Anterior cingulate cortex (tissue), 58 donors: ENCODE data around the gene NCR3LG1.
A peak's percentile ranks its signal among the peaks of the same experiment; 100 is the strongest.

ENCODE experiments used
- DNase-seq, 58 donors: peaks; one replicate each; lab custom pipeline; 2025; lab: John Stamatoyannopoulos, UW

NCR3LG1 gene

DNA sequence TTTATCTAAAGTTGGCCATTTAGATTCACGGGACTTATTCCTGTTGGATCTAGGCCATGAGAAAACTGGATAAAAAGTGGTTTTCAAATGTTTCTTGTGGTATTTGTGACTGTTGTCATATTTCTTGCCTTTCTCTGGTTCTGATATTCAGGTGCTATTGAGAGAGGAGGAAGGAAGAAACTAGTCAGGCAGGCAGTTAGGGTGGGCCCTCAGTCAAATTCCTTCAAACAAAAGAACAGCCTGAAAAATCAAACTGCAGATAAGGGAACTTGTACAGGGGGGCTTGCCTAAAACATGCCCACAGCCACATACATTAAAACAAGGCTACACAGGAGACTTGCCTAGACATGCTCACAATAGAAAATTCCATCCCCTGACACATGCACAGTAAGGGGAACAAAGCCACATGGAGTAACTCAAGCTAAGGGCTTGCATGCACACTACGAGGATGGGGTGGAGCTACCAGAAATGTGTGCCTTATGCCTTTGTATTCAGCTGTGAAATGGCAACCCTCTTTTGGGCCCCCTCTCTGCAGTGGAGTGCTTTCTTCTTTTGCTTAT, 18.2 kb downstream of the NCR3LG1 start:
- no peak for DNase-seq

DNA sequence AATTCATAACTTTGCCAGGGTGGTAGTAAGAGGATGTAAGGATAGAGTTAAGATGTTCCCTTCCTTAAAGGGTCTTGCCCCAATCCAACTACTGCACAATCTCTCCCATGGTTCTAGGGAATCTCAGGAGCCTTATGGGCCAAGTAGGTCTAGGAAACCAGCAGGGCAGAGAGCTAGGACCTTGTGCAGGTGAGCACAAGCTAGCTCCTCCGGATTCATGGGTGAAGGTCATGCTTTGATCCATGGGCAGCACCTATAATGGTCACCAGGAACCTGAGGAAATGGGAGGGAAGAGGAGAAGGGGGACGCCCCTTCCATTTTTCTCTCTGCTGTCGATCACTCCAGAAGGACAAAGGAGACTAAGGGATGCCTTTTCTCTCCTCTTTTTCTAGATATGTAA, 20.0 kb downstream of the NCR3LG1 start:
- DNase-seq = no peak

GRCh38 chr11:17375547-17375946, 23.9 kb downstream of the NCR3LG1 start:
- no peak for DNase-seq

DNA sequence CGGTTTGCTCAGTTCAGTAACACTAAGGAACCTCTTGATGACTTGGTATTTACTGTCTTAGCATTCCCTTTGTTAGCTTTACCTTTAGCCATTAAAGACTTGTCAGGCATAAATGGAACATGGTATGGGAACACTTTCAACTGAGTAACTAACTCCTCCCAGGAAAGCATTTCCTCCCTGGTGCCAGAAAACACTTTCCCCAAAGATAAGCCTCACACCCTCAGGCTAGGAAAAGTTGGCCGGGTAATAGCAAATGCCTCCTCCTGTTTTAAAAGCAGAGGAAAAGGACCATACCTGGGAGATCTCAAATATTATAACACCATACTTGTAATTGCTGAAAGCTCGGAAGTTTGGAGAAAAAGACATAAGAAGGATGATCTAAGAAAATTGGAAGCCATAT, 24.9 kb downstream of the NCR3LG1 start:
- no peak for DNase-seq

- no peak for DNase-seq
Measured at GRCh38 chr11:17378655-17379054, 27.1 kb downstream of the NCR3LG1 start.

DNA sequence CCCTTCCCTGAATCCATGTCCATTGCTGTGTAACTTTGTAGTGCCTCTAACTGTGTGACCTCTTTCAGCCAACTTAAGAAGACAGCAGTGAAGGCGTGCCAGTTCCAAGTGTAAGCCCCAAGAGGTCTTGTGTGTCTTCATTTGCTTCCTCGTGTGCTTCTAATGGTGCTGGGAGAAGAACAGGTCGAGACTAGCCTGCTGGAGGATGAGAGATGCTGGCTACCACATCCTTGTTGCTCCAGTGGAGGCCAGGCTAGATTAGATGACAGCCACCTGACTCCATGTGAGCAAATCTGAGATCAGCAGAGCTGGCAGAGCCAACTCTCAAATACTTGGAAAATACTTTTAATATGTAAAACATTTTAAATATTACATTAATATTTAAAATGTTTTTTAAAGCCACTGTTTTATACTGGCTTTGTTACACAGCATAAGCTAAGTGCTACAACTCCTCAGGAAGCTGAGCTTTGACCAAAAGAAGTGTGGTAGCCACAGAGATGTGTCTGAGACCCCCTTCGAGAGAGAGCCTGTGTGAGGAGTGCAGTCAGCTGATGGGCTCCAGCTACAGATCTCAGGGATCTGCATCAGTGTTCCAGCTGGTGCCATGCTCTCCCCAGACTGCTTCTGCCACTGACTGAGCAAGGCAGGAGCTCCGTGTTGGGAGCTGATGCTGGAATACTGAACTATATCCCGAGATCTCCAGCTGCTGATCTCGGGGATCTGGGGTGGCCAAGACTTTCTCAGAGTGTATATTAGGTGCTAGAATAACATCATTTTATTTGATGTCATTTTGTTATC, 28.0 kb downstream of the NCR3LG1 start:
- no peak for DNase-seq

GRCh38 chr11:17381156-17381555, 29.6 kb downstream of the NCR3LG1 start:
- DNase-seq = no peak

- no peak for DNase-seq
Measured at GRCh38 chr11:17382046-17382728, 30.6 kb downstream of the NCR3LG1 start.

- DNase-seq = no peak
Measured at GRCh38 chr11:17383461-17383860, 31.9 kb downstream of the NCR3LG1 start.

GRCh38 chr11:17384002-17384511, 32.5 kb downstream of the NCR3LG1 start:
- peak in 54 of 58 donors; percentile 26 to 93 (median 60) for DNase-seq

- DNase-seq = no peak
Measured at GRCh38 chr11:17385492-17385891, 33.9 kb downstream of the NCR3LG1 start.

DNA sequence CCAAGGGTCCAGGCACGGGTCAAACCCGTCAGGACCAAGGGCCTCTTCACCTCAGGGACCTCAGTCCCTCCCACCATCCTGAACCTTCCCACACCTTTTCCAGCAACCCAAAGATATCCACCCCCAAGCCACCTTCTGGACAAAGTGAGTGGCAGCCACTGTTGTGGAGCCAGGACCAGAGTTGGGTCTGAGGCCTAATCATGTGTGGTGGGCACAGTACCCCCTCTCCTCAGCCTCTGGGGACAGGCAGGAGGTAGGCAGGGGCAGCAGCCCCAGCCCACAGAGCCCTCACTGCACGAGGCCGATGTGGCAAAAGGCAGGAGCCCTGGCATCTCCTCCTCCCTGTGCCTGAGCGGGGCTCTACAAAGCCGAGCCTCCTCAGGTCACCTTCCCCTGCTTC, 34.3 kb downstream of the NCR3LG1 start:
- DNase-seq = no peak

DNA sequence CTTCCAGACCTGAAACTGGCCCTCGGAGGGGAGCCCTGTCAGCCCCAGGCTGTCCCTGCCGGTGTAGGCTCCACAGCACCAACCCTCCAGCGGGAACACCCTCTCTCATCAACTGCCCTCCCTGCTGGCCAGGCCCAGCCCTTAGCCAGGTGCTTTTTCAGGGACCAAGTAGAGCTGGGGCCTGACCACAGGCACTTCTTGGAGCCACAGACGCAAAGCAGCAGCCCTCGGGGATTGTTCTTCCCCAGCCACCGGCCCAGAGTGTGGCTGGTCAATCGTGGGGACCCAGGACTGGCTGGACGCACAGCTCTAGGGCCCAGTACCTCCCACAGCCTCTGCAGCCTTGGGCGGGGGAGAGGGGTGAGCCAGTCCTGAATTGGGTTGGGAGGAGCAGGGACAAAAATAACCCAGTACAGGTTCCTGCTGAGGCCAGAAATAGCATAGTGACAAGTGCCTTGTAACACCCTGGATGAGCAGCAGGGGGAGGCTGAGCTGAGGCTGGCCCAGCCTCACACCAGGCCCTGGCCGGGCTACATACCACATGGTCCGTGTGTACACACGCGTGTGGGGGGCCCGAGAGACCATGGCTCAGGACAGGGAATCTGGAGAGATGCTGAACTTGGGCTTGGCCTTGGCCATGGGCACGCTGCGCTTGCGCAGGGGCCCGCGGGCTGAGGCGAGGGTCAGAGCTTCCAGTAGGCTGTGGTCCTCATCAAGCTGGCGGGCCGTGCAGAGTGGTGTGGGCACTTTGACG, 34.9 kb downstream of the NCR3LG1 start:
- peak in 42 of 58 donors; percentile 6 to 72 (median 31) for DNase-seq

DNA sequence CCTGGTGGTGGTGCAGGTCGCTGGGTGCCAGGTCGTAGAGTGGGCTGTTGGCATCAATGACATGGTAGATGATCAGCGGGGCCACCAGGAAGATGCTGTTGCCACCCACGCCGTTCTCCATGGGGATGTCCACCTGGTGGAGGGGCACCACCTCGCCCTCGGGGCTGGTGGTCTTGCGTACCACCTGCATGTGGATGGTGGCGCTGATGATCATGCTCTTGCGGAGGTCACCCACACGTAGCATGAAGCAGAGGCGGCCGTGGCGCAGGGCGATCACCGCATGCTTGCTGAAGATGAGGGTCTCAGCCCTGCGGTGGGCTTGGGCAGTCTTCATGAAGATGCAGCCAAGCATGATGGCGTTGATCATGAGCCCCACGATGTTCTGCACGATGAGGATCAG, 35.7 kb downstream of the NCR3LG1 start:
- no peak for DNase-seq

DNA sequence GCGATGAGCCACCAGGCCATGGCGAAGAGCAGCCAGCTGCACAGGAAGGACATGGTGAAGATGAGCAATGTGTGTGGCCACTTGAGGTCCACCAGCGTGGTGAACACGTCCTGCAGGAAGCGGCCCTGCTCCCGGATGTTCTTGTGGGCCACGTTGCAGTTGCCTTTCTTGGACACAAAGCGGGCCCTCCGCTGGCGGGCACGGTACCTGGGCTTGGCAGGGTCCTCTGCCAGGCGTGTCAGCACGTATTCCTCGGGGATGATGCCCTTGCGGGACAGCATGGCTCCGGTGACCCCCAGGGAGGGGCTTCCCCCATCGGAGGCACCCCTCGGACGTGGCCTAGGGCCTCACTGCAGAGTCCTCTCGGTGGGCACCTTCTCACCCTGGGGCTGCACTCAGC, 36.2 kb downstream of the NCR3LG1 start:
- DNase-seq = no peak

DNA sequence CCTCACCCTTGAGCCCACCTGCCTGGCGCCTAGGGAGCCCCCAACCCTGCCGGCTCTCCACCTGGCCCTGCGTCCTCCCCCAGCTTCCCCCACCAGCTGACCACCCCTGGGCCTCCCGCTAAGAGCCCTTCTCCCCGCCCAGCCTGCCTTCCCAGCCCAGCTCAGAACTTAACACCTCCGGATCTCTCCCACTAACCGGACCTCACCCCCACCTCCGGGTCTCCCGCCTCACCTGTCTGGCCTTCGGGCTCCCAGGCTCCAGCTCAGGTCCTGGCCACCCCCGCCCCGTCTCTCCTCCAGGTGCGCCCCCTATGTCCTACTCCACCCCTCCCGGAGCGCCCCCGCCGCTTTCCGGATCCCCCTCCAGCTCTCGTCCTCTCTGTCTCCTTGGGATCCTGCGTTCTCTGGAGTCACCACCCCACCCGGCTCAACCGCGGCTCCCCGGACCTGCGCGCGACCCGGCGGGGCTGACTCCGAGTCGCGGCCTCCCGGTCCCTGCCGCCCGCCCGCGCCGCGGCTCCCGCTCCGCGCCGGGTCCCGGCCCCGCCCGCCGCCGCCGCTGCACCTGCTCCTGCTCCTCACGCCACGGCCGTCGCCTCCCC, 37.1 kb downstream of the NCR3LG1 start, which contains the start of gene KCNJ11:
KCNJ11 (minus strand) TSS at position 51 of the 602 bp plus-strand sequence. CDS start 568 bp downstream, outside the sequence.
- peak in 7 of 58 donors; percentile 33 to 82 (median 43) for DNase-seq

DNA sequence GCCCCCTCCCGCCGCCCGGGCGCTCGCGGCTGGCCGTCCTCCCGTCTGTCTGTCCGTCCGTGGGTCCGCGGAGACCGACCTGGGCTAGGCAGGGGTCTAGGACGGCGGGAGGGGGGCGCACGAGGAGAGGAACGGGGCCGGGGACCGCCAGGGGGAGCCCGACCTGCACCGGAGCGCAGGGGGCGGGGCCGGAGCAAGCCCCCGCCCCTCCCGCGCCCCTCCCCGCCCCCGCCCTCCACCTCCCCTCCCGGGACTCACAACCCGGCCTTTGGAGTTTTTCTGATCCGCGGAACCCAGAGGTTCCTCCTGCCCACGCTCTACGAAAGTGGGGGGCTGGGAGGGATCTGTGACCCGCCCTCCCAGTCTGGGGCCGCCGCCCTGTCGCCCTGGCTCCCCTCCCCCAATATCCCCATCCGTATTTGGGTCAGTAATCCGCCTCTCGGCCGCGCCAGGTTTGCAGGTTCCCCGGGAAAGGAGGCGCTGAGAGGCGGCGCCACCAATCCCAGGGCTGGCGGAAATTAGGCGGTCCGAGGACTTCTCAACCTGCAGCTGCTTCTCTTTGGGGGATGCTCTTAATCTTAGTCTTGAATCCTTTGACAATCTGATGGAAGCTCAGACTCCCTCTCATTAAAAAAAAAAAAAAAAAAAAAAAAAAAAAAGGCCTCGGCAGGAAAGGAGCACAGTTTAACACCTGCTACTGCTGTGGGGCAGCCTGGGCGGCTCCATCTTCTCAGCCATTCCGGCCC, 37.8 kb downstream of the NCR3LG1 start:
- DNase-seq = peak in 50 of 58 donors; percentile 34 to 86 (median 58)

DNA sequence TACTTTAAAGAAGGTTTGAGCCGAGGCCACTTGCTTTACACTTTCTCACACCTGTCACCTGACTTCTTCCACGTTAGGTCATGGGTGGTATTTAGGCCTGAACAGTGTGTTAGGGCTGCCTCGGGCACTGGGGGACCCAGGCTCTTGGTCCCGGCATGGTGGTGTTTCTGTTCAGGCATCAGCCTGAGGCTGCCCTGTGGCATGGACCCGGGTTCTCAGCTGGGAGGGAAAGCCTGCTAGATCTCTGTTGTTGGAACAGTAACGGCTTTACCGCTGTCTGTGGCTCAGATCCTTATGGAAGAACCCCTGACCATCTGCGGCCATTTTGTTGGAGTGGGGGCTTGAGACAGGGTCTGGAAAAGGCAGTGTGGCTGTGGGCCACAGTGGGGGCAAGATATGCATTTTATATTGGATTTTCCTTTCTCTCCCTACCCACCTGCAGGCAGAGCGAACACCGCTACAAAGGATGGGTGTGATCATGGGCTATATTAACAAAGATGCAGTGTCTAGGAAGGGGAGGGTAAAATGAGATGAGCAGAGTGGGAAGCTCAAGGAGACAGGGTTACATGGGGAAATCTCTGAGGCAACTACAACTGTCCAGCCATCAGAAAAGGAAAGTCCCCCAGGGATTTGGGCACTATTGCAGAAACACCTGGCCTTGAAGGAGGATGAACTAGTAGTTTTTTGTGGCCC, 38.5 kb downstream of the NCR3LG1 start:
- DNase-seq = no peak
